H9 (cell line): Measurements from ENCODE around the gene CHSY1. TPM values are rescaled to one million over a fixed set of nuclear protein-coding genes. Genes with fewer than 3 reads are reported as not detected.

Experiments used
- DNase-seq: peaks from one replicate; pipeline ENCODE4 v3.0.0-alpha.2; 2017
- H2AFZ ChIP-seq: one replicate; pipeline ENCODE4 v1.6.1; 2013; ENCODE audit warnings: mild to moderate bottlenecking, low read length, control low read depth, moderate library complexity
- H2AK5ac ChIP-seq: 2 replicates; pipeline ENCODE4 v1.6.1; 2013; ENCODE audit warnings: low read length, control low read depth, mixed read lengths; ENCODE audit not compliant: insufficient read length
- H2BK120ac ChIP-seq: one replicate; pipeline ENCODE4 v1.6.1; 2013; ENCODE audit warnings: low read depth, mild to moderate bottlenecking, low read length, control low read depth, inconsistent platforms; ENCODE audit not compliant: poor library complexity, severe bottlenecking
- H2BK12ac ChIP-seq: 2 replicates; pipeline ENCODE4 v1.6.1; 2013; ENCODE audit warnings: low read length, control low read depth, mixed read lengths, low read depth; ENCODE audit not compliant: insufficient read length
- H2BK15ac ChIP-seq: 2 replicates; pipeline ENCODE4 v1.6.1; 2013; ENCODE audit warnings: low read depth, low read length, control low read depth
- H2BK20ac ChIP-seq: one replicate; pipeline ENCODE4 v1.6.1; 2013; ENCODE audit warnings: low read depth, mild to moderate bottlenecking, low read length, control low read depth, inconsistent platforms; ENCODE audit not compliant: poor library complexity, severe bottlenecking
- H2BK5ac ChIP-seq: 2 replicates; pipeline ENCODE4 v1.6.1; 2013; ENCODE audit warnings: low read length, control low read depth, mixed read lengths; ENCODE audit not compliant: insufficient read length
- H3K14ac ChIP-seq: 2 replicates; pipeline ENCODE4 v1.6.1; 2013; ENCODE audit warnings: low read length, control low read depth; ENCODE audit not compliant: insufficient read depth
- H3K18ac ChIP-seq: 2 replicates; pipeline ENCODE4 v1.6.1; 2013; ENCODE audit warnings: low read depth, mild to moderate bottlenecking, mixed read lengths, low read length, control low read depth; ENCODE audit not compliant: insufficient read length
- H3K23ac ChIP-seq: 2 replicates; pipeline ENCODE4 v1.6.1; 2013; ENCODE audit warnings: low read length, control low read depth, mixed read lengths, low read depth; ENCODE audit not compliant: insufficient read length
- H3K23me2 ChIP-seq: 2 replicates; pipeline ENCODE4 v1.6.1; 2013; ENCODE audit warnings: low read depth, mild to moderate bottlenecking, mixed read lengths, low read length, control low read depth; ENCODE audit not compliant: insufficient read length, poor library complexity, severe bottlenecking
- H3K27ac ChIP-seq: 2 replicates; pipeline ENCODE4 v1.5.1; 2013; ENCODE audit warnings: low read length, control low read depth, mixed read lengths, low read depth; ENCODE audit not compliant: insufficient read length
- H3K27me3 ChIP-seq: 2 replicates; pipeline ENCODE4 v1.6.1; 2013; ENCODE audit warnings: low read length, control low read depth, inconsistent platforms; ENCODE audit not compliant: insufficient read depth
- H3K4ac ChIP-seq: 2 replicates; pipeline ENCODE4 v1.6.1; 2013; ENCODE audit warnings: low read depth, mild to moderate bottlenecking, control low read depth, inconsistent platforms, low read length, moderate library complexity
- H3K4me1 ChIP-seq: 2 replicates; pipeline ENCODE4 v1.6.1; 2013; ENCODE audit warnings: low read length, control low read depth, inconsistent platforms; ENCODE audit not compliant: insufficient read depth
- H3K4me2 ChIP-seq: 2 replicates; pipeline ENCODE4 v1.6.1; 2013; ENCODE audit warnings: low read length, control low read depth, mixed read lengths; ENCODE audit not compliant: insufficient read length, insufficient read depth
- H3K56ac ChIP-seq: 2 replicates; pipeline ENCODE4 v1.6.1; 2013; ENCODE audit warnings: low read depth, mild to moderate bottlenecking, mixed read lengths, low read length, control low read depth; ENCODE audit not compliant: insufficient read length
- H3K79me1 ChIP-seq: 2 replicates; pipeline ENCODE4 v1.6.1; 2013; ENCODE audit warnings: low read depth, mild to moderate bottlenecking, moderate library complexity, low read length, control low read depth, inconsistent platforms; ENCODE audit not compliant: insufficient read depth, poor library complexity, severe bottlenecking
- H3K79me2 ChIP-seq: 2 replicates; pipeline ENCODE4 v1.6.1; 2013; ENCODE audit warnings: low read length, control low read depth, inconsistent platforms; ENCODE audit not compliant: insufficient read depth
- H3K9ac ChIP-seq: 2 replicates; pipeline ENCODE4 v1.6.1; 2013; ENCODE audit warnings: low read length, control low read depth, mixed read lengths; ENCODE audit not compliant: insufficient read length; ENCODE audit errors: extremely low read depth
- H3K9me3 ChIP-seq: one replicate; pipeline ENCODE4 v1.6.1; 2013; ENCODE audit warnings: low read depth, low read length, inconsistent platforms; ENCODE audit not compliant: control insufficient read depth
- H3T11ph ChIP-seq: one replicate; pipeline ENCODE4 v1.6.1; 2013; ENCODE audit warnings: mild to moderate bottlenecking, low read length, control low read depth, inconsistent platforms
- H4K20me1 ChIP-seq: one replicate; pipeline ENCODE4 v1.6.1; 2013; ENCODE audit not compliant: control insufficient read depth, insufficient read length, insufficient read depth
- H4K5ac ChIP-seq: 2 replicates; pipeline ENCODE4 v1.6.1; 2013; ENCODE audit warnings: low read depth, mild to moderate bottlenecking, mixed read lengths, low read length, control low read depth; ENCODE audit not compliant: insufficient read length
- H4K8ac ChIP-seq: replicated peaks from 2 replicates; pipeline ENCODE4 v1.6.1; 2013; ENCODE audit warnings: low read length, control low read depth, mixed read lengths, low read depth; ENCODE audit not compliant: insufficient read length
- H4K91ac ChIP-seq: 2 replicates; pipeline ENCODE4 v1.6.1; 2013; ENCODE audit warnings: low read depth, mild to moderate bottlenecking, moderate library complexity, mixed read lengths, low read length, control low read depth; ENCODE audit not compliant: insufficient read length
- H3K27ac Mint-ChIP-seq, 3 experiments: 2 replicates in 2 of 3; 3 replicates in 1 of 3; pipeline ENCODE4 v1.8.0; 2020 to 2021; ENCODE audit warnings: mixed read lengths in 3 of 3, mild to moderate bottlenecking in 1 of 3, moderate library complexity in 1 of 3
- H3K27me3 Mint-ChIP-seq: 2 replicates; pipeline ENCODE4 v1.8.0; 2021; ENCODE audit warnings: low read depth, mild to moderate bottlenecking, moderate library complexity, mixed read lengths
- H3K36me3 Mint-ChIP-seq, 3 experiments: 2 replicates in 2 of 3; 3 replicates in 1 of 3; pipeline ENCODE4 v1.8.0; 2020 to 2021; ENCODE audit warnings: low read depth in 3 of 3, mixed read lengths in 3 of 3; ENCODE audit not compliant: insufficient read depth in 1 of 3
- H3K4me1 Mint-ChIP-seq, 2 experiments: 2 replicates each; pipeline ENCODE4 v1.8.0; 2020; ENCODE audit warnings: mixed read lengths in 2 of 2
- H3K4me3 Mint-ChIP-seq, 2 experiments: 2 replicates in 1 of 2; 3 replicates in 1 of 2; pipeline ENCODE4 v1.8.0; 2020 to 2021; ENCODE audit warnings: mild to moderate bottlenecking in 2 of 2, mixed read lengths in 2 of 2, moderate library complexity in 1 of 2
- H3K9me3 Mint-ChIP-seq, 2 experiments: 2 replicates in 1 of 2; 3 replicates in 1 of 2; pipeline ENCODE4 v1.8.0; 2020; ENCODE audit warnings: mild to moderate bottlenecking in 2 of 2, mixed read lengths in 2 of 2, moderate library complexity in 1 of 2
- CTCF ChIP-seq: fragments of 200-600 bp; sonication (generic); conservative IDR thresholded peaks from 3 replicates; pipeline ENCODE4 v1.8.0; 2021; ENCODE audit warnings: antibody characterized with exemption, mild to moderate bottlenecking
- WGBS: extraction: QIAGEN DNeasy Blood & Tissue Kit; methylation state at CpG from one replicate; pipeline ENCODE4 v1.1.7; 2013; ENCODE audit warnings: missing lambda C conversion rate, low lambda C conversion rate, mixed read lengths; ENCODE audit not compliant: insufficient read length; ENCODE audit errors: extremely low coverage; 5-methylcytosine and 5-hydroxymethylcytosine counted together
- total RNA-seq: library from RNA; stranded (reverse); gene quantifications from 2 replicates; pipeline ENCODE4 v1.2.1, GENCODE V29; 2021

CHSY1 gene
- total RNA-seq, 1 experiment from 2014 or later, result 68.3 TPM

GRCh38 chr15:101277943-101278564 lies 26.2 kb upstream of the CHSY1 start:
- H3K9ac ChIP-seq, result no peak overlapping the region
- no peak overlapping the region for H3K27ac ChIP-seq

More at GRCh38 chr15:101277943-101278564, 26.2 kb upstream of the CHSY1 start:
- WGBS, result no CpG with 5 or more reads among the region's 12 CpGs
- Histone ChIP-seq H2BK20ac (no peak overlapping the region), H3K23me2 (peaks cover 11% of the 10 kb centered on the region), H3K56ac (no peak overlapping the region), H4K8ac (no peak overlapping the region), H4K91ac (no peak overlapping the region), H3K14ac (no peak overlapping the region), H3K4me2 (peak overlapping the region; percentile 91), H2BK120ac (no peak overlapping the region), H3K4ac (no peak overlapping the region), H3K79me2 (no peaks in the 10 kb centered on the region; the same call in 1 of the 2 replicates), H3K27me3 (no peaks in the 10 kb centered on the region), H3K79me1 (no peaks in the 10 kb centered on the region), H4K5ac (no peak overlapping the region), H3T11ph (no peak overlapping the region), H2BK15ac (no peak overlapping the region), H3K9me3 (no peaks in the 10 kb centered on the region), H2BK5ac (no peak overlapping the region), H2BK12ac (no peak overlapping the region), H4K20me1 (no peaks in the 10 kb centered on the region), H3K4me1 (no peaks in the 10 kb centered on the region), H2AK5ac (no peak overlapping the region), H2AFZ (no peak overlapping the region), H3K23ac (no peak overlapping the region), H3K18ac (no peak overlapping the region)
- peak overlapping the region; percentile 90 to 100 for H3K4me3 Mint-ChIP-seq
- no peak for DNase-seq
- TF ChIP-seq CTCF, result no peak
- no peaks in the 10 kb centered on the region for H3K27me3 Mint-ChIP-seq
- H3K36me3 Mint-ChIP-seq, result peaks cover 25 to 62% (median 50%) of the 10 kb centered on the region in 3 experiments; a peak in 6 of 7 replicates
- peak overlapping the region in 1 of 3 experiments; percentile 21; a peak in 1 of 7 replicates for H3K27ac Mint-ChIP-seq
- no peaks in the 10 kb centered on the region for H3K9me3 Mint-ChIP-seq
- peaks cover 2 to 7% of the 10 kb centered on the region in 2 experiments for H3K4me1 Mint-ChIP-seq
